Measurements from ENCODE around the gene RBM45.
"Not testable (repeated sequence)": the region's sequence is repeated elsewhere in the genome, so short reads cannot be mapped to it uniquely, and the experiment has no call there.

The RBM45 gene

GRCh38 chr2:178108176-178108575 lies 4.1 kb upstream of the RBM45 start:
- no peak for DNase-seq

- peak in 2 of 5 experiments; percentile 6 to 52 for DNase-seq
These were observed 2.4 kb upstream of the RBM45 start for GRCh38 chr2:178109813-178110212.

- no peak for DNase-seq
These were observed 1.6 kb upstream of the RBM45 start for GRCh38 chr2:178110681-178111080.

- no peak for DNase-seq
These were observed 494 bp upstream of the RBM45 start for GRCh38 chr2:178111743-178112142.

- peak in 1 of 5 experiments; percentile 13 for DNase-seq
These were observed 2.2 kb downstream of the RBM45 start for GRCh38 chr2:178114462-178114861.

GRCh38 chr2:178115271-178115670 lies 3.0 kb downstream of the RBM45 start:
- no peak for DNase-seq

GRCh38 chr2:178117725-178118124 lies 5.5 kb downstream of the RBM45 start:
- DNase-seq = no peak

- DNase-seq = no peak
These were observed 7.1 kb downstream of the RBM45 start for GRCh38 chr2:178119179-178119922.

GRCh38 chr2:178123163-178123562 lies 10.9 kb downstream of the RBM45 start:
- DNase-seq = no peak

- no peak for DNase-seq
These were observed 12.9 kb downstream of the RBM45 start for GRCh38 chr2:178125125-178125524.

- DNase-seq = no peak
These were observed 13.6 kb downstream of the RBM45 start for GRCh38 chr2:178125862-178126261.

- DNase-seq = no peak
These were observed 16.8 kb downstream of the RBM45 start for GRCh38 chr2:178128836-178129630.

- no peak for DNase-seq
These were observed 24.2 kb downstream of the RBM45 start for GRCh38 chr2:178136321-178137025.

- DNase-seq = no peak
These were observed 30.2 kb downstream of the RBM45 start for GRCh38 chr2:178142274-178143065.

- no peak for DNase-seq
These were observed 31.2 kb downstream of the RBM45 start for GRCh38 chr2:178143481-178143880.

- no peak for DNase-seq
These were observed 39.8 kb downstream of the RBM45 start for GRCh38 chr2:178152033-178152432.

GRCh38 chr2:178152542-178152941 lies 40.3 kb downstream of the RBM45 start:
- no peak for DNase-seq

GRCh38 chr2:178152977-178153376 lies 40.7 kb downstream of the RBM45 start:
- DNase-seq = no peak

GRCh38 chr2:178153878-178154277 lies 41.6 kb downstream of the RBM45 start:
- DNase-seq = not testable (repeated sequence)

GRCh38 chr2:178155524-178155923 lies 43.3 kb downstream of the RBM45 start:
- DNase-seq = no peak

- no peak for DNase-seq
These were observed 45.3 kb downstream of the RBM45 start for GRCh38 chr2:178157574-178157973.

GRCh38 chr2:178159966-178160365 lies 47.7 kb downstream of the RBM45 start:
- no peak for DNase-seq

- DNase-seq = no peak
These were observed 48.4 kb downstream of the RBM45 start for GRCh38 chr2:178160601-178161000.

Data from T-helper 2 cell (primary cell).